NCI-H2196 (cell line): ENCODE results near the gene PACS2.

Experiments
- DNase-seq: peaks from one replicate; lab custom pipeline; 2025; ENCODE audit not compliant: unreplicated experiment; lab: John Stamatoyannopoulos, UW

The PACS2 gene

GRCh38 chr14:105436891-105437722, 122.6 kb downstream of the PACS2 start:
- DNase-seq: peak; percentile 1

DNA sequence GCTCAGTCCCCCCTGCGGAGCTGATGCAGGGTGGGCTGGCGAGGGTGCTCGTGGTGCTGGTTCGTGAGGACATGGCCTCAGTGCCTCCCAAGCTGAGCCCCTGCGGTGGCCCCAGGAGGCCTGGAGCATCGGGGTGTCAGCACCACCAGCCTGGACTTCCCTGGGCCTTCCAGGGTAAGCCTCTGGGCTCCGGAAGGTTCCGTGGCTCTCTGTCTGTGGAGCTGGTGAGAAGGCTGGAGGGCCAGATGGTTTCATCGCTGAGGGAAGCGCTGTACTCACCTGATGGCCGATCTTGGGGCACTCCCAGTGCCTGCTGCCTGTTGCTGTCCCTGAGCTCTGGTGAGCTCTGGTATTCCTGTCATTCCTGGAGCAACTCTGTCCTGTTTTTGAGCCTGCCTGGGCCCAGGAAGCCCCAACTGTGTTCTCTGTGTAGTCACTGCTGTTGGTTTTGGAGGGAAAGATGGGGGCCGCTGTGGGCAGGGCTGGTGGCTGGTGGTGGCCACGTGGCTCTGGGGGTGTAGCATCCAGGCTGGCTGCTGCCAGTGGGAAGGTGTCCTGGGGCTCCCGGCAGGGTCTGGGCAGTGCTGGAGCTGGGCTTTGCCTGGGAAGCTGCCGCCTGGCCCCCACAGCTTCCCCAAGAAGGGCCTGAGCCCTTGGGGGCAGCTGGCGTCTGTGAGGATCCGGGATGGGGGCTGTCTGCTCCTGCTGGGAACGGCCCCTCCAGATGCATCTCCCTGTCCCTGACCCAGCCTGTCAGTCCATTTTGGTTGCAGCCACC, 123.4 kb downstream of the PACS2 start:
- no peak for DNase-seq

DNA sequence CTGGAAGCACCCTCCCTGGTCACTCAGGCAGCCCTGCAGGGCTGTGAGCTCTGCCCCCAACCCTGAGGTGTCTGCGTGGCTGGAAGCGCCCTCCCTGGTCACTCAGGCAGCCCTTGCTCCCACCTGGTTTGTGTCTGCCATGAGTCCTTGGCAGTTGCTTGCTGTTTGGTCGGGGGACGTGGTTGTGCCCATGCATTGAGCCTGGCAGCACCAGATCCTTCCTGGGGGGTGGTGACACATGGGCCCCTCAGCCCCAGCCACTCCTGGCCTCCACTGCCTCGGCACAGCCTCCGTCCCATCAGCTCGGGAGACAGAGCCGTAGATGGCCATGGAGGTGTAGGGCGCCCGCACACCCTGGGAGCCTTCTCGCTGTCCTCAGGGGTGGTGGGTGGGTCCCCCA, 124.6 kb downstream of the PACS2 start:
- no peak for DNase-seq

GRCh38 chr14:105439710-105440553, 125.4 kb downstream of the PACS2 start:
- peak; percentile 39 for DNase-seq

DNA sequence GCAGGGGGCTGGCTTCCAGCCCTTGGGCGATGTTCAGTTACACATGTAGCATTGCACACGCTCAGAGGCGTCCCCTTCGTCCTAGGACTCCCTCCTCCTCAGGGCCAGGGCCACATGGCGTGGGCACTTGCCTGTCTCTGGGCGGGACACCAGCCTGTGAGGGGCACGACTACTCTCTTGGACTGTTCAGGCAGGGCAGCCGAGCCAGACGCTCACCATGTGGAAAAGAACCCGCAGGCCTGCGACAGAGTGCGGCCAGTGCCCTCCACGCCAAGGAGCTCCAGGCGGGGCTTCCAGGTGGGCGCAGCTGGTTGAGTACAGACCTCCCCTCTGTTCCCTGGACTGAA, 126.0 kb downstream of the PACS2 start:
- no peak for DNase-seq

GRCh38 chr14:105440992-105441391, 126.4 kb downstream of the PACS2 start:
- DNase-seq: no peak

GRCh38 chr14:105442125-105442524, 127.6 kb downstream of the PACS2 start:
- no peak for DNase-seq

- DNase-seq: no peak
These were observed 128.3 kb downstream of the PACS2 start for GRCh38 chr14:105442834-105443233.

GRCh38 chr14:105444859-105445258, 130.3 kb downstream of the PACS2 start:
- no peak for DNase-seq

- no peak for DNase-seq
These were observed 130.7 kb downstream of the PACS2 start for GRCh38 chr14:105445290-105445689.

DNA sequence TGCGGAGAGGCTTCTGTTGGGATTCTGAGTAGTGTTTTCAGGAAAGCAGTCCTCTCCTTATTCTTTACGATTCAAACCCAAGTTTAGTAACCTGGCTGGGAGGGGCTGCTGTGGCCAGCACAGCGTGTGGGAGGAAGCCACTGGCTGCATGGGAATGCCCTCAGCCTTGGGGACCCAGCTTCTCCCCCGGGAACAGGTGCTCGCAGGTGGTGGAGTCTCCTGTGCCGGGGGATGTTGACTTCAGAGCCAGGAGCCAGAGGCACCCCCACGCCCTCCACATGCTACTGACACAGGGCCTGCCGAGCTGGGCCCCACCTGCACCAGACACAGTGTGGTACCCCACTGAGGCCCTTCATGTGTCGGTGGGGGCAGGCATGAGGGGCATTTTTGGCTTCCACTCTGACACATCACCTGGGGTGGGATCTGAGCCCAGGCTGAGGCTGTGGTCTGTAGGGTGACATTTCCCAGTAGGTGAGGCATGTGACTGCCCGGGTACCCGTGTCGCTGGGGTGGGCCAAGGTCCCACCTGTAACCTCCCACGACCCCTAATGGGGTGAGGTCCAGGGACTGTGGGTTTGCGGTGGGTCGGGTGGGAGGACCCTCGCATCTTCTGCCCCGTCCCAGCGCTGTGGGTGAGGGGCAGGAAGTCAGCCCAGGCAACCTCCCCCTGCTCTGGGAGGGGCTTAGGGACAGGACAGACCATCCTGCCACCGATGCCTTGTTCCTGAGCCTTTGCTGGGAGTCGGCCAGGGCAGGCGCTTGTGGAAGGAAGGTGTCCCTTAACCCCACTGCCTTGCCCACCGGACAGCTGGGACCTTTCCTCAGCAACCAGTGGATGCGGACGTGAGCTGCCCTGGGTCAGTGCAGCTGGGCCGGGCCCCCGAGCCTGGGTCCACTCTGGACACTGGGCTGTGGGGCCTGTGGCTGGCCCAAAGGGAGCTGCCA, 131.6 kb downstream of the PACS2 start:
- no peak for DNase-seq

- no peak for DNase-seq
These were observed 132.4 kb downstream of the PACS2 start for GRCh38 chr14:105446971-105447370.
